Measurements from ENCODE around the gene LGMN. TPM values are rescaled to one million over a fixed set of nuclear protein-coding genes. Genes with fewer than 3 reads are reported as not detected.
"Not testable (repeated sequence)": the region's sequence is repeated elsewhere in the genome, so short reads cannot be mapped to it uniquely, and the experiment has no call there.

The LGMN gene
- polyA plus RNA-seq, 6 donors from 2014 or later = 9.1 to 22.1 (median 13.2) TPM

DNA sequence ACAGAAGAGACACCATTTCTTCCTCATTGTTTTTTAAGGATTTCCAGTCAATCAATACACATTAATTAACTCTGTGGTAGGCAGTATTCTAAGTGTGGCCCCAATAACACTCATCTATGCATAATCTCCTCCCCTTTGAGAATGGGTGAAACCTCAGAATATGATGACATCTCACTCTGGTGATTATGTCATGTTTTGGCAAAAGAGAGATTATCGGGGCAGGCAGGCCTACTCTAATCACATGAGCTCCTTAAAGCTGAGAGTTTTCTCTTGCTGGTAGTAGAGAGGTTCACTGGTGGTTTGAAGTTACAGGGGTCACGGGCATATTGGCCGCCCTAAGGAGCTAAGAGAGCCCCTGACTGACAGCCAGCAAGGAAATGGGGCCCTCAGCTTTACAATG is 7.1 kb upstream of the LGMN start:
- ATAC-seq (ENCODE audit: low read depth in 2 of 2) = no peak
- Mint-ChIP-seq H3K27ac (no peak overlapping the region), H3K36me3 (no peaks in the 10 kb centered on the region), H3K27me3 (no peaks in the 10 kb centered on the region), H3K4me3 (no peak overlapping the region), H3K9me3 (peaks cover 0 to 4% (median 0%) of the 10 kb centered on the region in 7 donors), H3K4me1 (peaks cover 14 to 39% (median 23%) of the 10 kb centered on the region in 3 donors)
- DNase-seq = no peak

DNA sequence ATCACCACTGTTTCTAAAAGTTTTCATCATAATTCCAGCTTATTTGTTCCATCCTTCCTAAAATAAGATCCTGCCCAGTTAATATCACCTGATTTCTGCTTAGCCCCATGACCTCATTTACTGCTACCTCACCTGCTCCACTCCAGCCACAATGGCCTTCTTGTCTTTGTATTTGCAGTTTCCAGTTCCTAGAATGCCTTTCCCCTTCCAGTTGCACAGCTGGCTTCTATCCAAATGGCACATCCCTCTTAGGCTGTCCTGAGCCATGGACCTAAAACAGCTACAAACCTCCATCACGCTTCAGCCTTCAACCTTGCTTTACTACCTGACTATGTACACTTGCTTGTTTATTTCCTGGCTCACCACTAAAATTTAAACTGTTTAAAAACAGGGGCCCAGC is 6.5 kb upstream of the LGMN start:
- no peak overlapping the region for H3K4me3 Mint-ChIP-seq
- H3K36me3 Mint-ChIP-seq = no peaks in the 10 kb centered on the region
- H3K9me3 Mint-ChIP-seq = peaks cover 0 to 6% (median 0%) of the 10 kb centered on the region in 7 donors
- no peak for DNase-seq
- no peak for ATAC-seq (ENCODE audit: low read depth in 2 of 2)
- H3K27ac Mint-ChIP-seq = no peak overlapping the region
- H3K4me1 Mint-ChIP-seq = peaks cover 19 to 44% (median 27%) of the 10 kb centered on the region in 3 donors
- H3K27me3 Mint-ChIP-seq = no peaks in the 10 kb centered on the region

DNA sequence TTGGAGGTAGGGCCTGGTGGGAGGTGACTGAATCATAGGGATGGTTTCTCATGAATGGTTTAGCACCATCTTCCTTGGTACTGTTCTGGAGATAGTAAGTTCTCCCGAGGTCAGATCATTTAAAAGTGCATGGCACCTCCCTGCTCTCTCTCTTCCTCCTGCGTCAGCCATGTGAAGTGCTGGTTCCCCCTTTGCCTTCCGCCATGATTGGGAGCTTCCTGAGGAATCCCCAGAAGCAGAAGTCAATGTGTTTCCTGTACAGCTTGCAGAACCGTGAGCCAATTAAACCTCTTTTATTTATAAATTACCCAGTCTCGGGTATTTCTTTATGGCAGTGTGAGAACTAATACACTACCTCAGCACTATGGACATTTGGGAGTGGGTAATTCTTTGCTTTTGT is 4.8 kb upstream of the LGMN start:
- Mint-ChIP-seq H3K4me1 (peaks cover 24 to 49% (median 31%) of the 10 kb centered on the region in 3 donors), H3K36me3 (no peaks in the 10 kb centered on the region), H3K27ac (peak overlapping the region; percentile 20 to 80 (median 53)), H3K27me3 (no peaks in the 10 kb centered on the region), H3K9me3 (peaks cover 0 to 10% (median 0%) of the 10 kb centered on the region in 7 donors), H3K4me3 (peak overlapping the region in 4 of 8 donors; percentile 26 to 75 (median 54))
- DNase-seq (peak; percentile 39), ATAC-seq (ENCODE audit: low read depth in 2 of 2) (peak; percentile 17 to 41)

DNA sequence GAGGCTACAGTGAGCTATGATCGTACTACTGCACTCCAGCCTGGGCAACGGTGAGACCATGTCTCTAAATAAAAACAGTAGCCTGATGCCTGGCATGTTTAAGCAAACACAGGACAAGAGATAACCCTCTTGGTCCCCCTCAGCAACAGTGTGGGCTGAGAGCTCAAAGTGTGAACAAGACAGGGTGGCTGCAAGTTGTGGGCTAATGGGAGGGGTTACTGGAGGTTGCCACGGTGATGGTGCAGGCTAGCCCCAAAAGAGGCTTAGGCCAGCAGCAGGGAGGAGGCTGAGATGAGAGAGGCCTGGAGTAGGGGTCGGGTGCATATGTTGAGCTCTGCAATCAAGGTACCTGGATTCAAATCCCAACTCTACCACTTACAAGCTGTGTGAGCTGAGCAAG is 3.4 kb upstream of the LGMN start:
- DNase-seq (no peak), ATAC-seq (ENCODE audit: low read depth in 2 of 2) (no peak)
- peaks cover 0 to 10% (median 0%) of the 10 kb centered on the region in 7 donors for H3K9me3 Mint-ChIP-seq
- peak overlapping the region in 3 of 8 donors; percentile 13 to 87 (median 39) for H3K4me3 Mint-ChIP-seq
- H3K36me3 Mint-ChIP-seq = no peaks in the 10 kb centered on the region
- H3K27me3 Mint-ChIP-seq = peaks cover 0 to 7% (median 0%) of the 10 kb centered on the region in 3 donors
- H3K4me1 Mint-ChIP-seq = peaks cover 39 to 62% (median 44%) of the 10 kb centered on the region in 3 donors
- H3K27ac Mint-ChIP-seq = peak overlapping the region in 2 of 6 donors; percentile 6 to 46

DNA sequence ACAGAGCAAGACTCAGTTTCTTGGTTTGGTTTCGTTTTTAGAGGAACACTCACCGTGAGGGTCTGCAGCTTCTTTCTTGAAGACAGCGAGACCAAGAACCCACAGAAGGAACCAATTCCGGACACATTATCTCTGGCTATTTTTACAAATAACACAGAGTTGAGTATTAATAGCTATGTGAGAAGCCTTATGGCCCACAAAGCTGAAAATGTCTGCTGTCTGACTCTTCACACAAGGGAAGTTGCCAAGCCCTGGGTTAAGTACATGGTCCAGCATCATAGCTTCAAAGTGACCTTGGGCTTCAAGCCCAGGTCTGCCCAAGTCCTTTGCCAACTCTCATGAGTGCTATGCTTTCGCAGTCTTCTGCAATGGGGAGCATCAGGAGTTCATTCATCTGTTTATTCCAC is 2.6 kb upstream of the LGMN start:
- Mint-ChIP-seq H3K4me1 (peaks cover 39 to 68% (median 45%) of the 10 kb centered on the region in 3 donors), H3K9me3 (peaks cover 0 to 10% (median 0%) of the 10 kb centered on the region in 7 donors), H3K36me3 (no peaks in the 10 kb centered on the region), H3K4me3 (peak overlapping the region; percentile 86 to 97 (median 92)), H3K27me3 (peaks cover 0 to 7% (median 0%) of the 10 kb centered on the region in 3 donors), H3K27ac (peak overlapping the region; percentile 8 to 96 (median 76))
- no peak for ATAC-seq (ENCODE audit: low read depth in 2 of 2)
- no peak for DNase-seq

DNA sequence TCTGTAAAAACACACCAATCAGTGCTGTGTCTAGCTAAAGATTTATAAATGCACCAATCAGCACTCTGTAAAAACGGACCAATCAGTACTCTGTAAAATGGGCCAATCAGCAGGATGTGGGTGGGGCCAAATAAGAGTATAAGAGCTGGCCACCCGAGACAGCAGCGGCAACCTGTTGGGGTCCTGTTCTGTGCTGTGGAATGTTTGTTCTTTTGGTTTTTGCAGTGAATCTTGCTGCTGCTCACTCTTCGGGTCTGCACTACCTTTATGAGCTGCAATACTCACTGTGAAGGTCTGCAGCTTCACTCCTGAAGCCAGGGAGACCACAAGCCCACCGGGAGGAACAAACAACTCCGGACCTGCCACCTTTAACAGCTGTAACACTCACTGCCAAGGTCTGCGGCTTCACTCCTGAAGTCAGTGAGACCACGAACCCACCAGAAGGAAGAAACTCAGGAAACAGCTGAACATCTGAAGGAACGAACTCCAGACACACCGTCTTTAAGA is 1.8 kb upstream of the LGMN start:
- H3K4me1 Mint-ChIP-seq = peaks cover 39 to 74% (median 48%) of the 10 kb centered on the region in 3 donors
- DNase-seq (peak; percentile 46), ATAC-seq (ENCODE audit: low read depth in 2 of 2) (peak; percentile 9 to 12)
- not testable (repeated sequence) for H3K27me3 Mint-ChIP-seq, H3K36me3 Mint-ChIP-seq
- peaks cover 0 to 10% (median 0%) of the 10 kb centered on the region in 7 donors for H3K9me3 Mint-ChIP-seq
- H3K4me3 Mint-ChIP-seq = peak overlapping the region; percentile 86 to 97 (median 92)
- H3K27ac Mint-ChIP-seq = peak overlapping the region; percentile 14 to 96 (median 74)

DNA sequence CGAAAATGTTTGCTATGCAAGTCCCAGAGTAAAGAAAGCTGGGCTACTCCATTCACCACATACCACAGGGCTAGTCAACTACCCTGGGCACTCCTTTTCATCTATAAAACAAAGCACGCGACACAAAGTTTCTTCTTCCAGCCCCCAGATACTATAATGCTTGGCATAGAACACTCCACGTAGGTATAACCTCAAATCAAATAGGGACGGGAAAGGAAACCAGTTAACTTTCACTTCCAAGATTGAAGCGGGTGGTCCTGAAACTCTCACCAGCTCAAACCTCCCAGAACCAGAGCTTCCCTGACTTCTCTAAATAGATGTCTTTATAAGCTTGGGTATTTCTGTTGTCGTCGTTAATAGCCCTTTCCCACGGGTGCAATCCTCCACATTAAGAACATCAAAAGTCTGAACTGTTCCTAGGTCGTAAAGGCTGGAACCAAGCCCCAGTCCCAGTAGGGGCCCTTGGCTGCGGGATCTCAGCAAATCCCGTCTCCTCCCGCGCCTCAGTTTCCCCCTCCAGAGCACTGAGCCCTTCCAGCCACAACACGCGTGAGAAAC is 647 bp downstream of the LGMN start:
- ATAC-seq (ENCODE audit: low read depth in 2 of 2) (peak in 1 of 2 donors; percentile 11), DNase-seq (no peak)
- Mint-ChIP-seq H3K27me3 (peaks cover 0 to 7% (median 0%) of the 10 kb centered on the region in 3 donors), H3K9me3 (peaks cover 0 to 9% (median 0%) of the 10 kb centered on the region in 7 donors), H3K36me3 (no peaks in the 10 kb centered on the region), H3K4me1 (peaks cover 29 to 69% (median 43%) of the 10 kb centered on the region in 3 donors), H3K27ac (peak overlapping the region; percentile 81 to 96 (median 92)), H3K4me3 (peak overlapping the region; percentile 87 to 97 (median 94))

DNA sequence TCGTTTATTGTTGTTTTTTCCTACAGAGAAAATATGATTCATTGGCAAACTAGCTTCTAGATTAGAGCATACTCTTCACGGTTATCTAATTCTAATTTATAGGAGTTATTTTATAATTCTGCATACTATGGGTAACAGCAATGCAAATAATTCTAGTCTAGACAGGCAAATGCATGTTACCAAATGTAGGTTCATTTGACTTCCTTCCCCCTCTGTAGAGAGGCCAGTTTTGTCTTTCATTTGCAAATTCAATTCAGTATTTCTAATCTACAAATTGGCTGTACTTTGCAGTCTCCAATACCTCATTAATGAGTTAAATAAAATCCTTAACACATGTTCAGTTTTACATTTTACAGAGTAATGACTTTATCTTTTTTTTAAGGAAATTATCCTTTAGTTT is 4.2 kb downstream of the LGMN start:
- Mint-ChIP-seq H3K36me3 (peaks cover 0 to 5% of the 10 kb centered on the region in 2 donors), H3K9me3 (peaks cover 0 to 2% (median 0%) of the 10 kb centered on the region in 7 donors), H3K27me3 (peaks cover 0 to 7% (median 0%) of the 10 kb centered on the region in 3 donors), H3K4me3 (no peak overlapping the region), H3K27ac (no peak overlapping the region), H3K4me1 (peaks cover 20 to 45% (median 27%) of the 10 kb centered on the region in 3 donors)
- no peak for DNase-seq
- no peak for ATAC-seq (ENCODE audit: low read depth in 2 of 2)

DNA sequence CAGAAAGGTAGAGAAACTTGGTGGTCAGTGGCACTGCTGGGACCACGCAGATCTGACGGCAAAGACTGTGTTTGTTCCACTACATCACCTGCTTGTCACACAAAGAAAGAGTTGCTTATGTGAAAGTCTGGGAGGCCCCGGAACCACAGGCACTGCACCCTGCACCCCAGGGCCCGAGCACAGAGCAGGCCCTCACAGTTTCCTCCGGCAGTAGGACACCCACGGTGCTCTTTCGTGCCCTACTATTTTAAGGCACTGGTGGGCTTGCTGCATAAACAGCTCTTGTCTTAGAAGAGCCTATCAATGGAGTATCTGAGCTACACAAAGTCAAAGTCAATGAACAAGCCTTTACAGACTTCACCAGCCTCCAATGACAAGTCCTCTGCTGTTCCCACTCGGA is 8.0 kb downstream of the LGMN start:
- Mint-ChIP-seq H3K36me3 (peaks cover 0 to 6% of the 10 kb centered on the region in 2 donors), H3K27me3 (no peaks in the 10 kb centered on the region), H3K27ac (peak overlapping the region in 1 of 6 donors; percentile 54), H3K9me3 (no peaks in the 10 kb centered on the region), H3K4me1 (peaks cover 14 to 40% (median 14%) of the 10 kb centered on the region in 3 donors), H3K4me3 (no peak overlapping the region)
- DNase-seq = no peak
- no peak for ATAC-seq (ENCODE audit: low read depth in 2 of 2)

DNA sequence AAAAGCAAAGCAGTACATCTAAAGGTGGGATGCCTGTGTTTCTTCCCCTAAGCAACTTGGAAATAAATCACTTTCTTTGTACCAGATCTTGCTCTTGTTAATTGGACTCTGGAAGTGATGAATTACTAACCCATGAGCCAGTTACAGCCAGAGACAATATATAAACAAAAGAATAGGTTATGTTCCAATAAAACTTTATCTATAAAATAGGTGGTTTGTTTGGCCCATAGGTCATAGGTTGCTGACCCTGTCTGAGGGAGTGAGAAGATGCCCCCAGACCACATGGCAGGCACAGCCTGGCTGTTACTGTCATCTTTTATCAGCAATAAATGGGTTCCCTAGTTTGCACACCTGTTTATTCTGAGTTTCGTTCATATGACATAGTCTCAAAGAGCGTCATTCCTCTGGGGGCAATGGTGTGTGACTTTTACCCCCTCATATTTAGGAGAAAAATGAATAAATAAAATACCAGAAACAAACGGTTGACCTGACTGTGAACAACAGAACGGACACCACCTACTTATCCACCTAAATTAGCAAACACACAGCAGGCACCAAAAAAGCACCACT is 10.7 kb downstream of the LGMN start:
- H3K4me3 Mint-ChIP-seq = peak overlapping the region in 1 of 8 donors; percentile 61
- H3K36me3 Mint-ChIP-seq = peaks cover 2 to 7% of the 10 kb centered on the region in 2 donors
- ATAC-seq (ENCODE audit: low read depth in 2 of 2) (peak; percentile 41 to 76), DNase-seq (no peak)
- peak overlapping the region in 2 of 6 donors; percentile 35 to 81 for H3K27ac Mint-ChIP-seq
- no peaks in the 10 kb centered on the region for H3K9me3 Mint-ChIP-seq
- peaks cover 11 to 29% (median 14%) of the 10 kb centered on the region in 3 donors for H3K4me1 Mint-ChIP-seq
- H3K27me3 Mint-ChIP-seq = no peaks in the 10 kb centered on the region

DNA sequence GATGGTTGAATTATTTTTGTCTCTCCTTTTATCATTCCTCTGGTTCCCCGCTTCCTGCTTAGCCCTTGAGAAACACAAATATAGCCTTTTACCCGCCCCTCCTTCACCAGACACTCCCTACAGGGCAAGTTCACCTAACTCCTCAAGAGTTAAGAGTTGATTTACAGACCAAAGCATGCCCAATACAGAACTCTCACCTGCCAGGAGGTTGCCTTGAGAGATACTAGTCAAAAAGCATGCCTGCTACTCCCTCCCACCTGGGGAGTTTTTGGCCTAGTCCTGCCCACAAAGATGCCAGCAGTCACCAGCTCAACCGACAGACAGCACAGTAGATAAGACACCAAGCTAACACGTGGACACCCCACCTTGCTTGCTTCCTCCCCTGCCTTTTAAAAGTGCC is 11.2 kb downstream of the LGMN start:
- H3K4me3 Mint-ChIP-seq = peak overlapping the region in 2 of 8 donors; percentile 21 to 34
- ATAC-seq (ENCODE audit: low read depth in 2 of 2) (peak; percentile 30 to 64), DNase-seq (no peak)
- H3K27ac Mint-ChIP-seq = peak overlapping the region in 3 of 6 donors; percentile 35 to 81 (median 73)
- H3K4me1 Mint-ChIP-seq = peaks cover 11 to 29% (median 14%) of the 10 kb centered on the region in 3 donors
- peaks cover 7 to 12% of the 10 kb centered on the region in 2 donors for H3K36me3 Mint-ChIP-seq
- H3K9me3 Mint-ChIP-seq = no peaks in the 10 kb centered on the region
- H3K27me3 Mint-ChIP-seq = no peaks in the 10 kb centered on the region

DNA sequence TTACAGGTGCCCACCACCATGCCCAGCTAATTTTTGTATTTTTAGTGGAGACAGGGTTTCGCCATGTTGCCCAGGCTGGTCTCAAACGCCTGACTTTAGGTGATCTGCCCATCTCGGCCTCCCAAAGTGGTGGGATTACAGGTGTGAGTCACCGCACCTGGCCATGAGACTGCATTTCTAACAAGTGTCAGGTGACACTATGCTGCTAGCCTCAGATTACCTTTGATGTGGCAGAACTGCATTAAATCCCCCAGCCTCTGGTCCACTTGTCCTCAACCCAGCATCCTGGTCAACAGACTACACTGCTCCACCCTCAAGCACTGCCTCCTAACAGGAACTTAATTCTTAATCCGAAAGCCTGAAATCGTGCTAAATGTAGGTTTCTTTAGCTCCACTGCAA is 13.1 kb downstream of the LGMN start:
- no peak overlapping the region for H3K4me3 Mint-ChIP-seq
- no peak for ATAC-seq (ENCODE audit: low read depth in 2 of 2)
- H3K27ac Mint-ChIP-seq = no peak overlapping the region
- no peak for DNase-seq
- H3K4me1 Mint-ChIP-seq = peaks cover 11 to 29% (median 14%) of the 10 kb centered on the region in 3 donors
- H3K27me3 Mint-ChIP-seq = no peaks in the 10 kb centered on the region
- H3K36me3 Mint-ChIP-seq = peaks cover 19 to 24% of the 10 kb centered on the region in 2 donors
- H3K9me3 Mint-ChIP-seq = no peaks in the 10 kb centered on the region

DNA sequence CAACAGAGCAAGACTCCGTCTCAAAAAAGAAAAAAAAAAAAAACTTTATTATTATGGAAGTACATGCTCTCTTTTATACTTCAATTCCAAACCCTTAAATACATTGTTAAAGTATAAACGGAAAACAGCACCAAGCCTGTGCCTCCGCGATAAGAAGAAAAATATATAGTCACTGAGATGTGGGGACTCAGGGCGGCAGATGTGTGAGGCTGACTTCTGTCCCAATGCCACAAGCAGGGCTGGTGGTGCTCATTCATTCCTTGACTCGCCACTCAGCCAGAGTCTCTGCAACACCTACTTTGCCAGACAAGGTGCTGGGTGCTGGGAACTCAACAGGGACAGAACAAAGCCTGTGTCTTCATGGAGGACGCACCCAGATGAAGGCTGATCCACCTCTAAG is 13.8 kb downstream of the LGMN start:
- peaks cover 11 to 27% (median 14%) of the 10 kb centered on the region in 3 donors for H3K4me1 Mint-ChIP-seq
- no peaks in the 10 kb centered on the region for H3K27me3 Mint-ChIP-seq
- no peak overlapping the region for H3K4me3 Mint-ChIP-seq
- ATAC-seq (ENCODE audit: low read depth in 2 of 2) (no peak), DNase-seq (no peak)
- H3K27ac Mint-ChIP-seq = no peak overlapping the region
- peaks cover 19 to 28% of the 10 kb centered on the region in 2 donors for H3K36me3 Mint-ChIP-seq
- no peaks in the 10 kb centered on the region for H3K9me3 Mint-ChIP-seq

DNA sequence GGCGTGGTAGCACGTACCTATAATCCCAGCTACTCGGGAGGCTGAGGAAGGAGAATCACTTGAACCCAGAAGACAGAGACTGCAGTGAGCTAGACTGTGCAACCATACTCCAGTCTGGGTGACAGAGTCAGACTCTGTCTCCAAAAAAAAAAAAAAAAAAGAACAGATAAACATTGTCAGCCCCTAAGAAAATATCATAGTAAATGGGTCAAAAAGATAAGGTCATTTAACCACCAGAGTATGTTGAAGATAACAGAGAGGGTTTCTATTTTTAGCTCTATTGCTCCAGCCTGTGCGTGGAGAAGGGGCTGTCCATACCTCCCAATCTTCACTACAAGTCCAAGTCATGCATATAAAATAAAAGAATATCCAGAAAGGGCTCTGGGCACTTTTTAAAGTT is 15.4 kb downstream of the LGMN start:
- DNase-seq (no peak), ATAC-seq (ENCODE audit: low read depth in 2 of 2) (no peak)
- H3K27me3 Mint-ChIP-seq = no peaks in the 10 kb centered on the region
- peaks cover 14 to 23% (median 15%) of the 10 kb centered on the region in 3 donors for H3K4me1 Mint-ChIP-seq
- peaks cover 19 to 23% of the 10 kb centered on the region in 2 donors for H3K36me3 Mint-ChIP-seq
- H3K27ac Mint-ChIP-seq = no peak overlapping the region
- H3K4me3 Mint-ChIP-seq = no peak overlapping the region
- H3K9me3 Mint-ChIP-seq = no peaks in the 10 kb centered on the region

Measured in naive B cell (primary cell).